Thyroid gland (tissue), 4 donors: Measurements from ENCODE around the gene UBE2V1. TPM values are rescaled to one million over a fixed set of nuclear protein-coding genes. Genes with fewer than 3 reads are reported as not detected.

Source experiments
- DNase-seq, 2 donors: peaks; one replicate each; pipeline ENCODE4 v3.0.0-alpha.2; 2019
- H3K27ac ChIP-seq, 3 donors: fragments of 200-600 bp; sonication (generic); 1 replicate in 2 of 3; 2 replicates in 1 of 3; pipeline ENCODE4 v1.5.1; 2016 to 2019; ENCODE audit warnings: mild to moderate bottlenecking in 1 of 3, moderate library complexity in 1 of 3
- H3K27me3 ChIP-seq: fragments of 200-600 bp; sonication (generic); one replicate; pipeline ENCODE4 v1.5.1; 2019
- H3K36me3 ChIP-seq, 2 donors: fragments of 200-600 bp; sonication (generic); one replicate each; pipeline ENCODE4 v1.5.1; 2016 to 2019
- H3K4me1 ChIP-seq, 2 donors: fragments of 200-600 bp; sonication (generic); one replicate each; pipeline ENCODE4 v1.5.1; 2017 to 2019
- H3K4me3 ChIP-seq, 3 donors: fragments of 200-600 bp; sonication (generic); replicated peaks in 1 of 3; 1 replicate in 2 of 3; 2 replicates in 1 of 3; pipeline ENCODE4 v1.5.1; 2016; ENCODE audit warnings: mild to moderate bottlenecking in 1 of 3
- H3K9me3 ChIP-seq: fragments of 200-600 bp; sonication (generic); one replicate; pipeline ENCODE4 v1.5.1; 2017
- CTCF ChIP-seq, 6 experiments: fragments of 200-600 bp in 3 of 6; fragments of 450-650 bp in 3 of 6; sonication (generic) in 3 of 6; IDR thresholded peaks; one replicate each; pipeline ENCODE4 v1.5.1; 2016 to 2019; ENCODE audit warnings: antibody characterized with exemption in 6 of 6, mild to moderate bottlenecking in 2 of 6, inconsistent platforms in 1 of 6, moderate library complexity in 1 of 6
- POLR2A ChIP-seq, 2 donors: fragments of 450-650 bp; IDR thresholded peaks; one replicate each; pipeline ENCODE4 v1.6.1; 2017; ENCODE audit warnings: antibody characterized with exemption in 2 of 2, mild to moderate bottlenecking in 2 of 2, moderate library complexity in 1 of 2
- WGBS, 2 donors: methylation state at CpG; one replicate each; pipeline ENCODE4 v1.1.5; 2017; 5-methylcytosine and 5-hydroxymethylcytosine counted together
- intact Hi-C: fragments of 100-400 bp; cut with DNase I; formaldehyde crosslinking; loops from one replicate; pipeline ENCODE4 v1.15.1; 2023
- total RNA-seq, 4 donors: library from RNA; depleted of rRNA; stranded (reverse); fragments of >200 nt; gene quantifications; one replicate each; pipeline ENCODE4 v1.2.3, GENCODE V29; 2016

Gene UBE2V1
- total RNA-seq, 4 donors from 2014 or later: 77.3 to 110 (median 92.3) TPM

- WGBS, 2 donors: 92 to 94% methylated on average over 6 of the region's 6 CpGs
- Histone ChIP-seq H3K36me3 (peaks cover 15 to 23% of the 10 kb centered on the region in 2 donors), H3K4me1 (peaks cover 19 to 61% of the 10 kb centered on the region in 2 donors), H3K27me3 (no peaks in the 10 kb centered on the region), H3K27ac (peak overlapping the region in 2 of 3 donors; percentile 52 to 70), H3K4me3 (no peak overlapping the region), H3K9me3 (no peaks in the 10 kb centered on the region)
- TF ChIP-seq CTCF (IDR thresholded peaks at IDR 0.05) (no peak), POLR2A (IDR thresholded peaks at IDR 0.05) (no peak)
- no peak for DNase-seq
- intact Hi-C loops: loop anchor here (10.0 kb wide), 1 partner anchor 61 kb away; no protein-coding TSS in a partner anchor
Measured at GRCh38 chr20:50146214-50146613, 33.3 kb upstream of the UBE2V1 start.

GRCh38 chr20:50145566-50145965, 32.6 kb upstream of the UBE2V1 start:
- H3K27me3 ChIP-seq: no peaks in the 10 kb centered on the region
- TF ChIP-seq POLR2A (IDR thresholded peaks at IDR 0.05): no peak
- TF ChIP-seq CTCF (IDR thresholded peaks at IDR 0.05): no peak
- H3K36me3 ChIP-seq: peaks cover 15 to 23% of the 10 kb centered on the region in 2 donors
- no peak overlapping the region for H3K4me3 ChIP-seq
- intact Hi-C loops: loop anchor here (10.0 kb wide), 1 partner anchor 61 kb away; no protein-coding TSS in a partner anchor
- no peaks in the 10 kb centered on the region for H3K9me3 ChIP-seq
- H3K4me1 ChIP-seq: peaks cover 12 to 54% of the 10 kb centered on the region in 2 donors
- WGBS, 2 donors: 75 to 87% methylated on average over 6 of the region's 6 CpGs
- H3K27ac ChIP-seq: no peak overlapping the region
- DNase-seq: no peak

GRCh38 chr20:50144362-50144761, 31.4 kb upstream of the UBE2V1 start:
- Histone ChIP-seq H3K9me3 (no peaks in the 10 kb centered on the region), H3K27ac (peak overlapping the region in 1 of 3 donors; percentile 33), H3K36me3 (peaks cover 15 to 23% of the 10 kb centered on the region in 2 donors), H3K4me1 (peaks cover 4 to 48% of the 10 kb centered on the region in 2 donors), H3K4me3 (no peak overlapping the region), H3K27me3 (no peaks in the 10 kb centered on the region)
- DNase-seq: peak in 1 of 2 donors; percentile 21
- intact Hi-C loops: loop anchor here (10.0 kb wide), 1 partner anchor 60 kb away; no protein-coding TSS in a partner anchor
- 55 to 80% methylated on average over 4 of the region's 4 CpGs for WGBS, 2 donors
- TF ChIP-seq CTCF (IDR thresholded peaks at IDR 0.05) (no peak), POLR2A (IDR thresholded peaks at IDR 0.05) (no peak)

GRCh38 chr20:50142812-50143211, 29.9 kb upstream of the UBE2V1 start:
- peaks cover 15 to 17% of the 10 kb centered on the region in 2 donors for H3K36me3 ChIP-seq
- DNase-seq: no peak
- no peak overlapping the region for H3K4me3 ChIP-seq
- no peaks in the 10 kb centered on the region for H3K27me3 ChIP-seq
- peaks cover 8 to 49% of the 10 kb centered on the region in 2 donors for H3K4me1 ChIP-seq
- H3K27ac ChIP-seq: no peak overlapping the region
- TF ChIP-seq CTCF (IDR thresholded peaks at IDR 0.05) (no peak), POLR2A (IDR thresholded peaks at IDR 0.05) (no peak)
- no peaks in the 10 kb centered on the region for H3K9me3 ChIP-seq
- intact Hi-C loops: loop anchor here (10.0 kb wide), 1 partner anchor 58 kb away; no protein-coding TSS in a partner anchor
- WGBS, 2 donors: 92 to 93% methylated on average over 6 of the region's 6 CpGs

- peaks cover 12 to 51% of the 10 kb centered on the region in 2 donors for H3K4me1 ChIP-seq
- DNase-seq: no peak
- 91 to 93% methylated on average over 10 to 12 of the region's 12 CpGs for WGBS, 2 donors
- no peaks in the 10 kb centered on the region for H3K9me3 ChIP-seq
- no peak overlapping the region for H3K27ac ChIP-seq
- TF ChIP-seq POLR2A (IDR thresholded peaks at IDR 0.05) (no peak), CTCF (IDR thresholded peaks at IDR 0.05) (no peak)
- H3K36me3 ChIP-seq: peaks cover 15 to 17% of the 10 kb centered on the region in 2 donors
- H3K4me3 ChIP-seq: no peak overlapping the region
- intact Hi-C loops: loop anchor here (10.0 kb wide), 1 partner anchor 57 kb away; no protein-coding TSS in a partner anchor
- H3K27me3 ChIP-seq: no peaks in the 10 kb centered on the region
Measured at GRCh38 chr20:50141811-50142561, 29.0 kb upstream of the UBE2V1 start.
